NB4 (cell line): ENCODE results near the gene THAP7.

Experiments
- DNase-seq: peaks from one replicate; pipeline ENCODE4 v3.0.0; 2010; ENCODE audit warnings: low read depth
- H3K4me3 ChIP-seq: one replicate; pipeline ENCODE4 v1.5.1; 2011; ENCODE audit warnings: mild to moderate bottlenecking, low read depth, low read length, moderate library complexity
- MAX ChIP-seq: IDR thresholded peaks from 2 replicates; pipeline ENCODE4 v1.6.1; 2011; ENCODE audit warnings: low read depth, low read length
- MYC ChIP-seq: IDR thresholded peaks from 2 replicates; pipeline ENCODE4 v1.6.1; 2011; ENCODE audit warnings: low read depth, low read length
- POLR2A ChIP-seq: IDR thresholded peaks from 2 replicates; pipeline ENCODE4 v1.6.1; 2011; ENCODE audit warnings: mild to moderate bottlenecking; ENCODE audit not compliant: insufficient read length; ENCODE audit errors: extremely low read depth
- TF ChIP-seq, protein P1 (sequence below): IDR thresholded peaks from one replicate; pipeline ENCODE4 v1.5.1; 2012; ENCODE audit warnings: low read depth, low read length

Gene THAP7

DNA sequence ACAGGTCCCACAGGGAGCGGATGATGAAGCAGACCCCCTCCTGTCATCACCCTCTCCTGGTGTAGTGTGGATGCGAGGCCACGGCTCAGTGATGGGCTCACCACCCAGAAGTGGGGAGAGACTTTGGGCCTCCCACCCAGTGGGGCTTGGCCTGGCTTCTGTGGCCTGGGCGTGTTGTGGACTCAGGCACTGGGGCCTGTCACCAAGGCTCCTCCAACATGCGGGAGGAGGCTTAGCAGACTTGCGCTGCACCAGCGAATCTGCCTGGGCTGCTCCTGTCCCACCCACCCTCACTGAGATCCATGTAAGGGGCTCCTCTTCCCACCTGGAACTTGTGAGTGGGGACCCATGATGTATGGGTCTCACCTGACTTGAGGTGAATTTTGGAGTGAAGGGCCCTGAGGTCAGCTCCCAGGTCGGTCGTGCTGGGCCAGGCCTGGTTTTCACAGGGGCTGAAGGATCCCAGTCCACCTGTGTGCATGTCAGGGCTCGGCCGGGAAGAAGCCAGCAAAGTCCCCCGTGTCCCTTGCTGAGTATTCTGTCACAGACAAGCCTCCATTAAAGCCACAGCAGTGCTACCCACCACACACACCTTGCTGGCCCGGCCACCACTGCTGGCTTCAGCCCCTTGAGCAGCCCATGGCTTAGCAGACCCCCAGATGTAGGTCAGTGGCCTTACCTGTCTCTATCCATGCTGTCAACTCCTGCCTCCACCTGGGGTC lies 4.2 kb downstream of the THAP7 start:
- DNase-seq = no peak
- TF ChIP-seq MYC (no peak), POLR2A (no peak), MAX (no peak)
- TF ChIP-seq, protein P1, sequence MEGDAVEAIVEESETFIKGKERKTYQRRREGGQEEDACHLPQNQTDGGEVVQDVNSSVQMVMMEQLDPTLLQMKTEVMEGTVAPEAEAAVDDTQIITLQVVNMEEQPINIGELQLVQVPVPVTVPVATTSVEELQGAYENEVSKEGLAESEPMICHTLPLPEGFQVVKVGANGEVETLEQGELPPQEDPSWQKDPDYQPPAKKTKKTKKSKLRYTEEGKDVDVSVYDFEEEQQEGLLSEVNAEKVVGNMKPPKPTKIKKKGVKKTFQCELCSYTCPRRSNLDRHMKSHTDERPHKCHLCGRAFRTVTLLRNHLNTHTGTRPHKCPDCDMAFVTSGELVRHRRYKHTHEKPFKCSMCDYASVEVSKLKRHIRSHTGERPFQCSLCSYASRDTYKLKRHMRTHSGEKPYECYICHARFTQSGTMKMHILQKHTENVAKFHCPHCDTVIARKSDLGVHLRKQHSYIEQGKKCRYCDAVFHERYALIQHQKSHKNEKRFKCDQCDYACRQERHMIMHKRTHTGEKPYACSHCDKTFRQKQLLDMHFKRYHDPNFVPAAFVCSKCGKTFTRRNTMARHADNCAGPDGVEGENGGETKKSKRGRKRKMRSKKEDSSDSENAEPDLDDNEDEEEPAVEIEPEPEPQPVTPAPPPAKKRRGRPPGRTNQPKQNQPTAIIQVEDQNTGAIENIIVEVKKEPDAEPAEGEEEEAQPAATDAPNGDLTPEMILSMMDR = no peak

GRCh38 chr22:20996598-20997535 lies 5.1 kb downstream of the THAP7 start:
- no peak for DNase-seq
- TF ChIP-seq MAX (no peak), MYC (no peak), POLR2A (no peak)
- TF ChIP-seq, protein P1 = no peak
- H3K4me3 ChIP-seq = no peak overlapping the region

More for the DNA sequence above, 4.2 kb downstream of the THAP7 start:
- no peak overlapping the region for H3K4me3 ChIP-seq

DNA sequence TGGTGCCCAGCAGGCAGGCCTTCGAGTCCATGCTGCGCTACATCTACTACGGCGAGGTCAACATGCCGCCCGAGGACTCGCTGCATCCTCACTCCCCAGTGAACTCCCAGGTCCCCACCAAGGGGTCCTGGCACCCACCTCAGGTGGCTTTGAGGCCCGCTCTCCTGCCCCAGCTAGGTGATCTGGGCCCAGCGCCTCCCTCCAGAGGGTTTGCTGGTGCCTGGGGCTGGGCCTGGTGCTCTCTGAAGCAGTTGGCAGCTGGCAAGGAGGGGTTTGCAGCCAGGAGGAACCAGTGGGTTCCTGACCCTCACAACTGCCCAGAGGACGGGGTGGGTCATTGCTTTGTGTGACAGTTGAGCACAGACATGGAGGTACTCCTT lies 5.9 kb downstream of the THAP7 start:
- DNase-seq = no peak
- TF ChIP-seq MAX (no peak), POLR2A (no peak), MYC (no peak)
- TF ChIP-seq, protein P1 = no peak
- no peak overlapping the region for H3K4me3 ChIP-seq

- TF ChIP-seq MYC (no peak), MAX (no peak), POLR2A (no peak)
- TF ChIP-seq, protein P1 = no peak
- no peak overlapping the region for H3K4me3 ChIP-seq
- DNase-seq = no peak
These were observed 6.4 kb downstream of the THAP7 start for GRCh38 chr22:20995329-20996030.

DNA sequence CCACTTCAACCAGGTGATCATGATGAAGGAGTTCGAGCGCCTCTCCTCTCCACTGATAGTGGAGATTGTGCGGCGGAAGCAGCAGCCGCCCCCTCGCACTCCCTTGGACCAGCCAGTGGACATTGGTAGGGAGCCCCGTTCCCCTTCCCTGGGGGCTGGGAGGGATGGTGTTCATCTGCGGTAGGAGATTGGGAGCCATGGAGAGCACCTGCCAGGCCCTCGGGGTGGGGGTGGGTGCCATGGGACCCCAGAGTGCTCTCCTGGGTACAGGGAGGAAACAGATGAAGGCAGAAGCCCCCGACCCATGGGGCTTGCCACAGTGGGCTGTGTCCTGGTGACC lies 7.0 kb downstream of the THAP7 start:
- TF ChIP-seq MYC (no peak), MAX (no peak), POLR2A (no peak)
- TF ChIP-seq, protein P1 = no peak

More for the DNA sequence above, 7.0 kb downstream of the THAP7 start:
- no peak overlapping the region for H3K4me3 ChIP-seq
- DNase-seq = no peak
